Tibial artery (tissue), 4 donors: ENCODE data around the gene CD28.

ENCODE experiments used
- DNase-seq, 2 donors: peaks; one replicate each; pipeline ENCODE4 v3.0.0-alpha.2; 2019
- H3K27ac ChIP-seq, 2 donors: fragments of 200-600 bp; sonication (generic) in 1 of 2; 1 replicate in 1 of 2; 2 replicates in 1 of 2; pipeline ENCODE4 v1.5.1; 2018 to 2019; ENCODE audit warnings: mild to moderate bottlenecking in 1 of 2
- H3K27me3 ChIP-seq, 2 donors: fragments of 200-600 bp; sonication (generic) in 1 of 2; one replicate each; pipeline versions ENCODE4 v1.5.1 to v1.6.0; 2016 to 2019
- H3K36me3 ChIP-seq, 3 donors: fragments of 200-600 bp; sonication (generic) in 2 of 3; one replicate each; pipeline ENCODE4 v1.5.1; 2016 to 2019; ENCODE audit warnings: mild to moderate bottlenecking in 2 of 3
- H3K4me1 ChIP-seq, 4 donors: fragments of 200-600 bp; sonication (generic) in 2 of 4; 1 replicate in 3 of 4; 2 replicates in 1 of 4; pipeline ENCODE4 v1.5.1; 2016 to 2019
- H3K4me3 ChIP-seq, 2 donors: fragments of 200-600 bp; sonication (generic) in 1 of 2; 1 replicate in 1 of 2; 2 replicates in 1 of 2; pipeline ENCODE4 v1.5.1; 2018 to 2019; ENCODE audit warnings: mild to moderate bottlenecking in 2 of 2
- H3K9me3 ChIP-seq, 3 donors: fragments of 200-600 bp; sonication (generic) in 1 of 3; one replicate each; pipeline ENCODE4 v1.5.1; 2016 to 2019
- intact Hi-C: fragments of 100-400 bp; cut with DNase I; formaldehyde crosslinking; loops from one replicate; pipeline ENCODE4 v1.15.0; 2023; ENCODE audit warnings: low total_unique reads
- TF ChIP-seq, protein P1 (sequence below), 2 experiments: fragments of 200-600 bp in 1 of 2; fragments of 450-650 bp in 1 of 2; IDR thresholded peaks; one replicate each; pipeline ENCODE4 v1.5.1; 2017 to 2019; ENCODE audit warnings: antibody characterized with exemption in 2 of 2, mild to moderate bottlenecking in 1 of 2, moderate library complexity in 1 of 2

The CD28 gene

GRCh38 chr2:203662951-203663350 is 43.5 kb upstream of the CD28 start:
- DNase-seq = no peak
- Histone ChIP-seq H3K27ac (no peak overlapping the region), H3K27me3 (no peaks in the 10 kb centered on the region), H3K36me3 (no peaks in the 10 kb centered on the region), H3K4me1 (no peaks in the 10 kb centered on the region), H3K4me3 (no peak overlapping the region), H3K9me3 (no peaks in the 10 kb centered on the region)
- intact Hi-C loops = no loop called here
- TF ChIP-seq, protein P1, sequence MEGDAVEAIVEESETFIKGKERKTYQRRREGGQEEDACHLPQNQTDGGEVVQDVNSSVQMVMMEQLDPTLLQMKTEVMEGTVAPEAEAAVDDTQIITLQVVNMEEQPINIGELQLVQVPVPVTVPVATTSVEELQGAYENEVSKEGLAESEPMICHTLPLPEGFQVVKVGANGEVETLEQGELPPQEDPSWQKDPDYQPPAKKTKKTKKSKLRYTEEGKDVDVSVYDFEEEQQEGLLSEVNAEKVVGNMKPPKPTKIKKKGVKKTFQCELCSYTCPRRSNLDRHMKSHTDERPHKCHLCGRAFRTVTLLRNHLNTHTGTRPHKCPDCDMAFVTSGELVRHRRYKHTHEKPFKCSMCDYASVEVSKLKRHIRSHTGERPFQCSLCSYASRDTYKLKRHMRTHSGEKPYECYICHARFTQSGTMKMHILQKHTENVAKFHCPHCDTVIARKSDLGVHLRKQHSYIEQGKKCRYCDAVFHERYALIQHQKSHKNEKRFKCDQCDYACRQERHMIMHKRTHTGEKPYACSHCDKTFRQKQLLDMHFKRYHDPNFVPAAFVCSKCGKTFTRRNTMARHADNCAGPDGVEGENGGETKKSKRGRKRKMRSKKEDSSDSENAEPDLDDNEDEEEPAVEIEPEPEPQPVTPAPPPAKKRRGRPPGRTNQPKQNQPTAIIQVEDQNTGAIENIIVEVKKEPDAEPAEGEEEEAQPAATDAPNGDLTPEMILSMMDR (IDR thresholded peaks at IDR 0.05) = no peak

- H3K27me3 ChIP-seq = no peaks in the 10 kb centered on the region
- H3K27ac ChIP-seq = no peak overlapping the region
- TF ChIP-seq, protein P1 (IDR thresholded peaks at IDR 0.05) = no peak
- intact Hi-C loops = no loop called here
- no peak for DNase-seq
- H3K4me3 ChIP-seq = no peak overlapping the region
- no peaks in the 10 kb centered on the region for H3K36me3 ChIP-seq
- H3K9me3 ChIP-seq = no peaks in the 10 kb centered on the region
- H3K4me1 ChIP-seq = no peaks in the 10 kb centered on the region
Measured at GRCh38 chr2:203664029-203664755, 42.2 kb upstream of the CD28 start.

GRCh38 chr2:203667838-203668237 is 38.6 kb upstream of the CD28 start:
- Histone ChIP-seq H3K4me1 (peaks cover 0 to 6% (median 0%) of the 10 kb centered on the region in 4 donors), H3K4me3 (no peak overlapping the region), H3K27me3 (no peaks in the 10 kb centered on the region), H3K9me3 (no peaks in the 10 kb centered on the region), H3K36me3 (no peaks in the 10 kb centered on the region), H3K27ac (no peak overlapping the region)
- DNase-seq = no peak
- intact Hi-C loops = no loop called here
- TF ChIP-seq, protein P1 (IDR thresholded peaks at IDR 0.05) = no peak

DNA sequence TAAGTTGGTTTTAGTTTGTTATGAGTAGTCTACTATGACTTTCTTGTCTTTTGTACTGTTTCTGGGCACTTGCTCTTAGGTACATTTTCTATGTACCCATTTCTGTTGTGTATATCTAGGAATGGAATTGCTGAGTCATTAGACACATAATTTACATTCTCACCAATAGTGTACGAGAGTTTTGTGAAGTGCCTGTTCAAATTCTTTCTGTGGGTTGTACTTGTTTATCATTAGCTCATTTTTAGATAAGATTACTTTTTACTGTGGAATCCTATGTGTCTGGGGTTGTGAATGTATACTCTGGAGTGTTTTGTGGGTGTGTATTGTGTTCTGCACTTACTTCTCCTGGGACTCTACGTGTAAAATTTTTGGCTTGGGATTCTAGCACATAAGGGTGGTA is 36.6 kb upstream of the CD28 start:
- no peak overlapping the region for H3K27ac ChIP-seq
- TF ChIP-seq, protein P1 (IDR thresholded peaks at IDR 0.05) = no peak
- H3K36me3 ChIP-seq = no peaks in the 10 kb centered on the region
- no peak for DNase-seq
- intact Hi-C loops = no loop called here
- no peaks in the 10 kb centered on the region for H3K27me3 ChIP-seq
- no peak overlapping the region for H3K4me3 ChIP-seq
- H3K4me1 ChIP-seq = peaks cover 0 to 15% (median 0%) of the 10 kb centered on the region in 4 donors
- no peaks in the 10 kb centered on the region for H3K9me3 ChIP-seq

DNA sequence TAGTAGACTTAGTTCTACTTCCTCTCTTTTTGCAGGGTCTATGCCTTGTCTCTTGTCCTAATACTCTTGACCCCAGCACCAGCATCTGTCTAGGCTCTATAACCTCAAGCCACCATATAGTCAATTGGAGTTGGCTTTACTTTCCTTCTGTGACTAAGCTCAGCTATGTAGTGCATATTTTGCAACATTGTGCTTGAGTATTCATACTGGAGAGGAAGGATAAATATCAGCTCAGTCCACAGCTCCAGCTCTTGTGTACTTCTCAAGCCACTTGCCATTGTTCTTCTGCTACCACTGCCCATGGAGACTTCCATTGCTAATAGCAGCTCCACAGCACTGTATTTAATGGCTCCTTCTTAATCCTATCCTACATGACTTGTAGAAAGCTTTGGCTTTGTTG is 35.5 kb upstream of the CD28 start:
- intact Hi-C loops = no loop called here
- Histone ChIP-seq H3K36me3 (no peaks in the 10 kb centered on the region), H3K4me3 (no peak overlapping the region), H3K27me3 (no peaks in the 10 kb centered on the region), H3K9me3 (no peaks in the 10 kb centered on the region), H3K4me1 (peaks cover 0 to 15% (median 3%) of the 10 kb centered on the region in 4 donors), H3K27ac (no peak overlapping the region)
- DNase-seq = no peak
- TF ChIP-seq, protein P1 (IDR thresholded peaks at IDR 0.05) = no peak
